SU-DHL-6 (cell line): ENCODE results near the gene PRR18.

Source experiments
- CTCF ChIP-seq: fragments of 200-600 bp; sonication (generic); IDR thresholded peaks from one replicate; pipeline ENCODE4 v1.5.1; 2017; ENCODE audit warnings: antibody characterized with exemption, mild to moderate bottlenecking, low read length, moderate library complexity; ENCODE audit not compliant: insufficient read depth, poor library complexity, severe bottlenecking
- EZH2phosphoT487 ChIP-seq: fragments of 200-600 bp; sonication (generic), shearing (Covaris generic); conservative IDR thresholded peaks from 2 replicates; pipeline ENCODE4 v1.6.1; 2018; ENCODE audit warnings: mild to moderate bottlenecking, antibody characterized with exemption, low read length, moderate library complexity, mixed read lengths

GRCh38 chr6:166308033-166308768, at the start of gene PRR18:
- no peak for TF ChIP-seq EZH2phosphoT487
- TF ChIP-seq CTCF = no peak
